Suprapubic skin (tissue), 4 donors: ENCODE results near the gene MRPL46. TPM values are rescaled to one million over a fixed set of nuclear protein-coding genes. Genes with fewer than 3 reads are reported as not detected.
A peak's percentile ranks its signal among the peaks of the same experiment; 100 is the strongest.

Experiments
- DNase-seq, 2 donors: peaks; one replicate each; pipeline ENCODE4 v3.0.0-alpha.2; 2019; ENCODE audit warnings: low spot score in 2 of 2
- H3K27ac ChIP-seq: fragments of 200-600 bp; sonication (generic); one replicate; pipeline ENCODE4 v1.5.1; 2019
- H3K27me3 ChIP-seq: fragments of 200-600 bp; sonication (generic); one replicate; pipeline ENCODE4 v1.5.1; 2019
- H3K36me3 ChIP-seq: fragments of 200-600 bp; sonication (generic); one replicate; pipeline ENCODE4 v1.5.1; 2019
- H3K4me1 ChIP-seq: fragments of 200-600 bp; sonication (generic); one replicate; pipeline ENCODE4 v1.5.1; 2019
- H3K4me3 ChIP-seq: fragments of 200-600 bp; sonication (generic); one replicate; pipeline ENCODE4 v1.5.1; 2019; ENCODE audit warnings: mild to moderate bottlenecking
- H3K9me3 ChIP-seq: fragments of 200-600 bp; sonication (generic); one replicate; pipeline ENCODE4 v1.5.1; 2019
- EP300 ChIP-seq: sonication (generic); formaldehyde crosslinking; IDR thresholded peaks from one replicate; pipeline ENCODE4 v1.6.1; 2017; ENCODE audit warnings: antibody characterized with exemption
- POLR2A ChIP-seq, 2 donors: fragments of 450-650 bp; IDR thresholded peaks; one replicate each; pipeline ENCODE4 v1.6.1; 2017; ENCODE audit warnings: antibody characterized with exemption in 2 of 2, mild to moderate bottlenecking in 2 of 2, moderate library complexity in 2 of 2
- POLR2AphosphoS5 ChIP-seq, 3 donors: sonication (generic); formaldehyde crosslinking; IDR thresholded peaks; one replicate each; pipeline ENCODE4 v1.6.1; 2017; ENCODE audit warnings: antibody characterized with exemption in 3 of 3
- WGBS: methylation state at CpG from one replicate; pipeline ENCODE4 v1.1.5; 2018; 5-methylcytosine and 5-hydroxymethylcytosine counted together
- total RNA-seq, 4 donors: library from RNA; depleted of rRNA; stranded (reverse); fragments of >200 nt; gene quantifications; one replicate each; pipeline ENCODE4 v1.1.0, GENCODE V29; 2016
- TF ChIP-seq, protein P1 (sequence below), 2 donors: fragments of 200-600 bp in 1 of 2; fragments of 450-650 bp in 1 of 2; sonication (generic) in 1 of 2; IDR thresholded peaks; one replicate each; pipeline ENCODE4 v1.5.1; 2016 to 2019; ENCODE audit warnings: antibody characterized with exemption in 2 of 2, mild to moderate bottlenecking in 1 of 2, moderate library complexity in 1 of 2

The MRPL46 gene
- total RNA-seq, 4 donors from 2014 or later = 12.1 to 19.4 (median 15.7) TPM

DNA sequence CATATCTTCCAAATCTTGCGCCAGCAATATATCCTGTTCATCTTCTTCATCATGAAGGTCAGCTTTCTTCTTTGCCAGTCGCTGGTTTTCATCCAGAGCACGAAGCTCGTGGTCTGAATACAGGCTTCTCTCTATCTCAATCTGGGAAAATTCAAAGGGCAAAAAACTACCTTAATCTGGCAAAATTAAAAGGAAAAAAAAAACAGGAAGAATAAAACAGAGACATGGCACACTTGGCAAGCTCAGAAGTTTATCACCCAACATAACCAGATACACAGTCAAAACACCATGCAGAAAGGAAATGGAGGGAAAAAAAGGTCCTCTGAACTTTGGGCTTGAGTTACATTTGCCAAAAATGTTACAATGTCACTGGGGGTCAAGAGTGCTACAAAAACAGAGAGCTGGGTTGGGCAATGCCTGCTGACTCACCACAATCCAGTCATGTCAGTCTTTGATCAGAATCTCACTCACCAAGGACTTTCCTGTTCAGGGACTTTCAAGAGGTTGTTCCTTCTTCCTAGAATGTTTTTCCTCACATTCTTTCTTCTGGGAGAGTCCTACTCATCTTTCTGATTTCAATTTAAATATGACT lies 1.5 kb downstream of the MRPL46 start:
- H3K27ac ChIP-seq = no peak overlapping the region
- H3K27me3 ChIP-seq = no peaks in the 10 kb centered on the region
- no peaks in the 10 kb centered on the region for H3K9me3 ChIP-seq
- peaks cover 23% of the 10 kb centered on the region for H3K4me1 ChIP-seq
- no peak for TF ChIP-seq EP300
- TF ChIP-seq, protein P1, sequence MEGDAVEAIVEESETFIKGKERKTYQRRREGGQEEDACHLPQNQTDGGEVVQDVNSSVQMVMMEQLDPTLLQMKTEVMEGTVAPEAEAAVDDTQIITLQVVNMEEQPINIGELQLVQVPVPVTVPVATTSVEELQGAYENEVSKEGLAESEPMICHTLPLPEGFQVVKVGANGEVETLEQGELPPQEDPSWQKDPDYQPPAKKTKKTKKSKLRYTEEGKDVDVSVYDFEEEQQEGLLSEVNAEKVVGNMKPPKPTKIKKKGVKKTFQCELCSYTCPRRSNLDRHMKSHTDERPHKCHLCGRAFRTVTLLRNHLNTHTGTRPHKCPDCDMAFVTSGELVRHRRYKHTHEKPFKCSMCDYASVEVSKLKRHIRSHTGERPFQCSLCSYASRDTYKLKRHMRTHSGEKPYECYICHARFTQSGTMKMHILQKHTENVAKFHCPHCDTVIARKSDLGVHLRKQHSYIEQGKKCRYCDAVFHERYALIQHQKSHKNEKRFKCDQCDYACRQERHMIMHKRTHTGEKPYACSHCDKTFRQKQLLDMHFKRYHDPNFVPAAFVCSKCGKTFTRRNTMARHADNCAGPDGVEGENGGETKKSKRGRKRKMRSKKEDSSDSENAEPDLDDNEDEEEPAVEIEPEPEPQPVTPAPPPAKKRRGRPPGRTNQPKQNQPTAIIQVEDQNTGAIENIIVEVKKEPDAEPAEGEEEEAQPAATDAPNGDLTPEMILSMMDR (IDR thresholded peaks at IDR 0.05) = no peak
- no peak for TF ChIP-seq POLR2AphosphoS5 (IDR thresholded peaks at IDR 0.05)
- no peak for TF ChIP-seq POLR2A (IDR thresholded peaks at IDR 0.05)
- peak overlapping the region; percentile 95 for H3K4me3 ChIP-seq
- peaks cover 38% of the 10 kb centered on the region for H3K36me3 ChIP-seq
- WGBS = 83% methylated on average over 4 of the region's 4 CpGs
- DNase-seq = no peak

DNA sequence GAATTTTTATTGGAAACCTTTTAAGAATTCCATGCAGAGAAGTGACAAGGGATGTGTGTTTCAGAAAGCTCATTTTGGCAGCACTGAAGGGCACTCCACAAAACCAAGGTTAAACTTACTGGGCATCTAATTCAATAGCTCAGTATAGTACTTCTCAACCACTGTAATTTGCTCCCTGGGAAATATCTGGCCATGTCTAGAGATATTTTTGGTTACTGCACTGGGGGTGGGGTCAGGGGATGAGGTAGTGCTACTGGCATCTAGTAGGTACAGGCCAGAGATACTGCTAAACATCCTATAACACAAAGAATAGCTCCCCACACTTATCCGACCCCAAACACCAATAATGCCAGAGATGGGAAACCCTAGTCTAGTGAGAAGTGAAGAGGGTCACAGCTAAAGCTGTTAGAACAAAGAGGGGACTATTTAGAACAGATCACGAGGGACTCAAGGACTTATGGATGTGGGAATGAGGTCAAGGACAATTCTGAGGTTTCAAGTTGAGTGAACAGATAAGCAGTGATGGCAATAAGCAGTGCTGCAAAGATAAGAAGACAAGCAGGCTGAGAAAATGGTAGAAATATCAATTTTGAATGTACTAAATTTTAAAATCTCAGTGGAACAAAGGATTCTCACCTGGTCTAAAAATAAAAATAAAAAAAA lies 3.2 kb downstream of the MRPL46 start:
- Histone ChIP-seq H3K27me3 (no peaks in the 10 kb centered on the region), H3K4me1 (peaks cover 23% of the 10 kb centered on the region), H3K36me3 (peaks cover 56% of the 10 kb centered on the region), H3K27ac (no peak overlapping the region), H3K4me3 (no peak overlapping the region), H3K9me3 (no peaks in the 10 kb centered on the region)
- no peak for TF ChIP-seq EP300
- no peak for TF ChIP-seq POLR2AphosphoS5 (IDR thresholded peaks at IDR 0.05)
- TF ChIP-seq, protein P1 (IDR thresholded peaks at IDR 0.05) = no peak
- 85% methylated on average over 2 of the region's 2 CpGs for WGBS
- no peak for DNase-seq

DNA sequence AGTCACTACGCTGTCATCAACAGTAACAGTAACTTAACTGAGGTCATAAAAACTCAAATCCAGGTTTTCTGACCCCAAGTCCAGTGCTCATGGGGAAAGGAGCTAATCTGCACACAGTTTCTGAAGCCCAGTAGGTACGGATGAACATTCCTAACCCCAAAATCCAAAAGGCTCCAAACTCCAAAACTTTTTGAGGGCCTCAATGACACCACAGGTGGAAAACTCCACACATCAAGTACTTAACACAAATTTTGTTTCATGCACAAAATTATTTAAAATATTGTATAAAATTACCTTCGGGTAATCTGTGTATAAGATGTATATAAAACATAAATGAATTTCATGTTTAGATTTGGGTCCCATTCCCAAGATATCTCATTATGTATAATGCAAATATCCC lies 10.5 kb downstream of the MRPL46 start:
- H3K27me3 ChIP-seq = no peaks in the 10 kb centered on the region
- peaks cover 47% of the 10 kb centered on the region for H3K36me3 ChIP-seq
- no peak overlapping the region for H3K27ac ChIP-seq
- no peak for TF ChIP-seq POLR2AphosphoS5 (IDR thresholded peaks at IDR 0.05)
- no peak for TF ChIP-seq POLR2A (IDR thresholded peaks at IDR 0.05)
- TF ChIP-seq, protein P1 (IDR thresholded peaks at IDR 0.05) = no peak
- TF ChIP-seq EP300 = no peak
- no peak overlapping the region for H3K4me3 ChIP-seq
- H3K4me1 ChIP-seq = peaks cover 9% of the 10 kb centered on the region
- WGBS = 95% methylated on average over 3 of the region's 3 CpGs
- no peak for DNase-seq
- H3K9me3 ChIP-seq = no peaks in the 10 kb centered on the region

DNA sequence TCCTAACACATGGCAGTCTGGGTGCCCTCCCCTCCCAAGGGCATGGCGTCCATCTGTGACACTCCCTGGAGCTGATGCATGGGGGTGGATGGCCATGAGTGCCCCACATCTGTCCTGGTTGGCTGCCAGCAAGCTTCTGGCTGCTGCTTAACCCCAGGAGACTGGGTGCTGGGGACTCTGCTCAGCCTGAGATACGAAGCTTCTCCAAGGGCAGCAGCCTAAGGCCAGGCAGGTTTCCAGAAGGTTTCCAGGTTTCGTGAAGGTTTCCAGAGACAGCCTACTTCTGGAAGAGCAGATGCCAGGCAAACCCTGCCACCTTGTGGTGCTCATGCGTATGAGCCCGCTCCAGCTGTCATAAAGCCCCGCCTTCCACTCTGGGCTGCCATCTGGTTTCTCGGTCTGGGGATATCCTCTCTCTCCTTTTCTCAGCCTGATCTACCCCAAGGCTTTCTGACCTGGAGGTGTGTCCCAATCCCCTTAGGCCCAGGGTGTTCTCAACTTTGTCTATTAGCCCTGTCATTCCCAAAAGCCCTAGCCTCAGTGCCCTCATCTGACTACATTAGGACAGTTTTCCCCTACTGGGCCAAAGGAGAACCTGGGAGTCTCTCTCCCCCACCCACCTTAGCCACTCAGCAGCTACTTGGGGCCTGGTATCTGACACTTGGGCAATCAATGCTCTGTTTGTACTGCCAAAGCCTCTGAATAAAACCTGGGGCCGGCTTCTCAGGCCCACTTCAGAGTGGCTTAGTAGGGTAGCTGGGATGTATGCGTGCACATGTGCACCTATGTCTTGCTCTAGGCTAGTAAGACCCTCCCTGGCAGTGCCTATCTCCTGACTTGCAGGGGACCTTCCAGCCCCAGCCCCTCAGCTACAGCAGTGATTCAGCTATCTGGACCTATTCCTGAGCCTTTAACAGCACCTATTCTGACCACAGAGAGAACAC lies 12.0 kb downstream of the MRPL46 start:
- H3K27ac ChIP-seq = no peak overlapping the region
- no peak for DNase-seq
- 4% methylated on average over 6 of the region's 9 CpGs for WGBS
- TF ChIP-seq, protein P1 (IDR thresholded peaks at IDR 0.05) = peak; percentile 28 to 72
- TF ChIP-seq POLR2AphosphoS5 (IDR thresholded peaks at IDR 0.05) (no peak), EP300 (no peak)
- H3K4me3 ChIP-seq = no peak overlapping the region
- peaks cover 32% of the 10 kb centered on the region for H3K36me3 ChIP-seq
- no peaks in the 10 kb centered on the region for H3K9me3 ChIP-seq
- no peaks in the 10 kb centered on the region for H3K27me3 ChIP-seq
- peaks cover 9% of the 10 kb centered on the region for H3K4me1 ChIP-seq

DNA sequence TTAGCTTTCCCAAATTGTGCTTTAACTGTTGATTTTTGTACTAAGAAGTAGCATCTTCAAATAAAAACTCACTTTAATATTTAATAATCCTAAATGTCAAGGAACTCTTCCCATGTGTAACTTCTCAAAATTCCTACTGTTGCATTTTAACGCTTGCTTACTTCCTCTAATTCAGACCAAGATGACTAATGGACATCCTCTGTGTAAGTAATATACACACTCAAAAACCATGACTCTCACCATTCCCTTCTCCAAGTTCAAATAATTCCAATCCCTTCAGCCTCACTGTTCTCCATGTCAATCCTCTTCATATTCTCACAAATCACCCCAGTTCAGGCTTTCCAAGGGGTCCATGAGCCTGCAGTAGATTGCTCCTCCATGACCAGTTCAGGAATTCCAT lies 13.0 kb downstream of the MRPL46 start:
- H3K4me1 ChIP-seq = peaks cover 9% of the 10 kb centered on the region
- no peak overlapping the region for H3K27ac ChIP-seq
- H3K36me3 ChIP-seq = peaks cover 23% of the 10 kb centered on the region
- 72% methylated on average over 1 of the region's 1 CpG for whole genome bisulfite sequencing
- no peak for DNase-seq
- TF ChIP-seq POLR2A (IDR thresholded peaks at IDR 0.05) (no peak), POLR2AphosphoS5 (IDR thresholded peaks at IDR 0.05) (no peak), EP300 (no peak)
- TF ChIP-seq, protein P1 (IDR thresholded peaks at IDR 0.05) = no peak
- peaks cover 1% of the 10 kb centered on the region for H3K27me3 ChIP-seq
- H3K4me3 ChIP-seq = no peak overlapping the region
- H3K9me3 ChIP-seq = no peaks in the 10 kb centered on the region
